Right atrium auricular region (tissue), 2 donors: ENCODE results near the gene MAGI3. TPM values are rescaled to one million over a fixed set of nuclear protein-coding genes. Genes with fewer than 3 reads are reported as not detected.

Experiments
- DNase-seq: peaks from one replicate; pipeline ENCODE4 v3.0.0-alpha.2; 2019; ENCODE audit warnings: low spot score
- H3K27ac ChIP-seq, 2 donors: fragments of 200-600 bp; sonication (generic); 1 replicate in 1 of 2; 2 replicates in 1 of 2; pipeline ENCODE4 v1.5.1; 2016 to 2019
- H3K27me3 ChIP-seq, 2 donors: fragments of 200-600 bp; sonication (generic); one replicate each; pipeline versions ENCODE4 v1.5.1 to v1.6.0; 2017 to 2019
- H3K36me3 ChIP-seq: fragments of 200-600 bp; sonication (generic); one replicate; pipeline ENCODE4 v1.5.1; 2016
- H3K4me1 ChIP-seq, 2 donors: fragments of 200-600 bp; sonication (generic); one replicate each; pipeline versions ENCODE4 v1.5.1 to v1.6.0; 2017 to 2019
- H3K4me3 ChIP-seq, 2 donors: fragments of 200-600 bp; sonication (generic); 1 replicate in 1 of 2; 2 replicates in 1 of 2; pipeline ENCODE4 v1.5.1; 2017 to 2019; ENCODE audit warnings: mild to moderate bottlenecking in 1 of 2, moderate library complexity in 1 of 2
- H3K9me3 ChIP-seq, 2 donors: fragments of 200-600 bp; sonication (generic); one replicate each; pipeline ENCODE4 v1.5.1; 2019
- total RNA-seq, 2 donors: library from RNA; depleted of rRNA; stranded (reverse); fragments of >200 nt; gene quantifications; one replicate each; pipeline ENCODE4 v1.1.0, GENCODE V29; 2016
- TF ChIP-seq, protein P1 (sequence below), 2 donors: fragments of 200-600 bp; sonication (generic); IDR thresholded peaks; one replicate each; pipeline ENCODE4 v1.5.1; 2019; ENCODE audit warnings: antibody characterized with exemption in 2 of 2

Gene MAGI3
- total RNA-seq, 2 donors from 2014 or later = 6.4 to 6.6 TPM

DNA sequence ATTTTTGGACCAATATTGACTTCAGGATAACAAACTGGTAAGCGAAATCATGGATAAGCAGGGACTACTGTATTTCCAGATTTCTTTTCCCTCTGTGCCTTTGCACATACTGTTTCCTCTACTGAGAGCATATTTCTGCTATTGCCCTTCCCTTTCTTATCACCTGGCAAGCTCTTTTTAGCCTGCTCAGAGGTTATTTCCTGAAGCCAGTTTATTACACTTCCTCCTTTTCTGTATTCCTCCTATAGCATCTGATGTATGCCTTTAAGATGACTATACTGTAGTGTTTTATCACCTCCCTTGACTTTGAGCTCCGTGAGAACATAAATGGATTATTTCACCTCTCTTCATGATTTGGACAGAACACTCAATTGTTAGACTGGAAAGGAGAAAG is 49.0 kb downstream of the MAGI3 start:
- Histone ChIP-seq H3K27me3 (no peaks in the 10 kb centered on the region), H3K9me3 (no peaks in the 10 kb centered on the region), H3K36me3 (no peaks in the 10 kb centered on the region), H3K4me1 (peaks cover 0 to 9% of the 10 kb centered on the region in 2 donors), H3K27ac (no peak overlapping the region), H3K4me3 (no peak overlapping the region)
- TF ChIP-seq, protein P1, sequence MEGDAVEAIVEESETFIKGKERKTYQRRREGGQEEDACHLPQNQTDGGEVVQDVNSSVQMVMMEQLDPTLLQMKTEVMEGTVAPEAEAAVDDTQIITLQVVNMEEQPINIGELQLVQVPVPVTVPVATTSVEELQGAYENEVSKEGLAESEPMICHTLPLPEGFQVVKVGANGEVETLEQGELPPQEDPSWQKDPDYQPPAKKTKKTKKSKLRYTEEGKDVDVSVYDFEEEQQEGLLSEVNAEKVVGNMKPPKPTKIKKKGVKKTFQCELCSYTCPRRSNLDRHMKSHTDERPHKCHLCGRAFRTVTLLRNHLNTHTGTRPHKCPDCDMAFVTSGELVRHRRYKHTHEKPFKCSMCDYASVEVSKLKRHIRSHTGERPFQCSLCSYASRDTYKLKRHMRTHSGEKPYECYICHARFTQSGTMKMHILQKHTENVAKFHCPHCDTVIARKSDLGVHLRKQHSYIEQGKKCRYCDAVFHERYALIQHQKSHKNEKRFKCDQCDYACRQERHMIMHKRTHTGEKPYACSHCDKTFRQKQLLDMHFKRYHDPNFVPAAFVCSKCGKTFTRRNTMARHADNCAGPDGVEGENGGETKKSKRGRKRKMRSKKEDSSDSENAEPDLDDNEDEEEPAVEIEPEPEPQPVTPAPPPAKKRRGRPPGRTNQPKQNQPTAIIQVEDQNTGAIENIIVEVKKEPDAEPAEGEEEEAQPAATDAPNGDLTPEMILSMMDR (IDR thresholded peaks at IDR 0.05) = no peak
- no peak for DNase-seq

GRCh38 chr1:113442131-113442530 is 51.8 kb downstream of the MAGI3 start:
- H3K9me3 ChIP-seq = peaks cover 0 to 16% of the 10 kb centered on the region in 2 donors
- H3K36me3 ChIP-seq = no peaks in the 10 kb centered on the region
- TF ChIP-seq, protein P1 (IDR thresholded peaks at IDR 0.05) = no peak
- H3K4me1 ChIP-seq = no peaks in the 10 kb centered on the region
- DNase-seq = no peak
- H3K27ac ChIP-seq = no peak overlapping the region
- H3K4me3 ChIP-seq = no peak overlapping the region
- H3K27me3 ChIP-seq = no peaks in the 10 kb centered on the region

GRCh38 chr1:113444857-113445256 is 54.5 kb downstream of the MAGI3 start:
- H3K4me1 ChIP-seq = no peaks in the 10 kb centered on the region
- H3K9me3 ChIP-seq = peaks cover 0 to 16% of the 10 kb centered on the region in 2 donors
- no peaks in the 10 kb centered on the region for H3K27me3 ChIP-seq
- TF ChIP-seq, protein P1 (IDR thresholded peaks at IDR 0.05) = no peak
- DNase-seq = no peak
- H3K4me3 ChIP-seq = no peak overlapping the region
- H3K36me3 ChIP-seq = no peaks in the 10 kb centered on the region
- no peak overlapping the region for H3K27ac ChIP-seq

DNA sequence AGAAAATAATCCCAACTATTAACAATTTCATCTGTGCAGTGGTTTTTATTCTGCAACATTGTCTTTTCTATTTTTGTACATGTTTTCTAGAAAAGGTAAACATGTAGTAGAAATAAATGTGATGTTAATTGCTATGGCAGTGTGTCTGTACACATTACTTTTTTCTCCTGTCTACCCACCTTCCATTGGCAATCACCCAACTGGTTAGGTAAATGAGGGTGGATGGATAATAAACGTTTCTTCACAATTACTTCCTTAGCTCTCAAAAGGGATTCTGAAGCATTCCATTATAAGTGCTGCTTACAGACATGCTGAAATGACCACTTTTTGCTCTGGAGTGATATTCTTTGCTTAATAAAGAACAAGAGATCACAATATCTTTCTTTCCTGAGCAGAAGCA is 61.4 kb downstream of the MAGI3 start:
- no peak overlapping the region for H3K4me3 ChIP-seq
- TF ChIP-seq, protein P1 (IDR thresholded peaks at IDR 0.05) = no peak
- H3K36me3 ChIP-seq = no peaks in the 10 kb centered on the region
- DNase-seq = no peak
- H3K27me3 ChIP-seq = no peaks in the 10 kb centered on the region
- no peak overlapping the region for H3K27ac ChIP-seq
- H3K4me1 ChIP-seq = peaks cover 0 to 7% of the 10 kb centered on the region in 2 donors
- no peaks in the 10 kb centered on the region for H3K9me3 ChIP-seq

DNA sequence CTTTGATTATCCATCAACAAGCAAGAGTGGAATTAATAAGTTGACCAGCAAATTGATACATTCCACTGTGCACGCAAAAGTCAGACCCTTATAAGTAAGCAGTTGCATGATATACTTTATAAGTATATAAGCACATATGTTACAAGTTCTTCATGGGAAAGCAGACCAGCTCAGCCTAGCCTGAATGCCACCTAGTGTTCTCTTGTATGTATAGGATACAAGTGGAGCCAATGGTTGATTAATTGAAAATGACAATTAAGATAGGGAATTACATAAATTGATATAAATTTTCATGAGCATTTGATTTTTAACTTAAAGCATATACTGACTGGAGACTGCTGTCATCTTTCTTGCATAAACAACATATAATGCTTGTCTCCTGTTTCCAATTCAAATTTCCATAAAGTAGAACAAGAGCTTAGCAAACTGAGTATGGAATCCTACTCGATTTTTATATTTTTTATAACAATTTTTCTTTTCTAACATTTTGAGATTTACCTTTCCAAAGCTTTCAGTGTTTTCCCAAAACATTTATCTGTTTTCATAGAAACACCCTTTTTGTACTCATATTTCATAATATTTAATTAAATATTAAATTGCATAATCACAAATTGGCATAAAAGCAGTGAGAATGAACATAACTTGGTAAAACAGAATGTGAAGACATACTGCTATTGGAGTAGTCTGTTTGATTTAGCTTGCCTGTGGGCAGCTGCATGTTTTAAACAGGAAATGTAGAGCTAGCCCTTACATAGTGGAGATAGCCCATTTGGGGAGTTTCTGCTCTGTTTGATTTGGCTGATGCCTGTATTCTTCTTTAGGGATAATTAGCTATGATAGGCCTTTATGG is 62.8 kb downstream of the MAGI3 start:
- peak overlapping the region in 1 of 2 donors; percentile 12 for H3K27ac ChIP-seq
- H3K27me3 ChIP-seq = no peaks in the 10 kb centered on the region
- H3K36me3 ChIP-seq = no peaks in the 10 kb centered on the region
- H3K4me3 ChIP-seq = no peak overlapping the region
- H3K4me1 ChIP-seq = peaks cover 0 to 7% of the 10 kb centered on the region in 2 donors
- H3K9me3 ChIP-seq = no peaks in the 10 kb centered on the region
- DNase-seq = no peak
- TF ChIP-seq, protein P1 (IDR thresholded peaks at IDR 0.05) = peak in 1 of 2 donors; percentile 50

GRCh38 chr1:113453771-113454083 is 63.4 kb downstream of the MAGI3 start:
- TF ChIP-seq, protein P1 (IDR thresholded peaks at IDR 0.05) = no peak
- no peaks in the 10 kb centered on the region for H3K9me3 ChIP-seq
- no peak for DNase-seq
- H3K4me1 ChIP-seq = peaks cover 0 to 7% of the 10 kb centered on the region in 2 donors
- H3K4me3 ChIP-seq = no peak overlapping the region
- no peaks in the 10 kb centered on the region for H3K36me3 ChIP-seq
- H3K27ac ChIP-seq = peak overlapping the region in 1 of 2 donors; percentile 12
- H3K27me3 ChIP-seq = no peaks in the 10 kb centered on the region
